Measurements from ENCODE around the gene RTEL1.

RTEL1 gene

DNA sequence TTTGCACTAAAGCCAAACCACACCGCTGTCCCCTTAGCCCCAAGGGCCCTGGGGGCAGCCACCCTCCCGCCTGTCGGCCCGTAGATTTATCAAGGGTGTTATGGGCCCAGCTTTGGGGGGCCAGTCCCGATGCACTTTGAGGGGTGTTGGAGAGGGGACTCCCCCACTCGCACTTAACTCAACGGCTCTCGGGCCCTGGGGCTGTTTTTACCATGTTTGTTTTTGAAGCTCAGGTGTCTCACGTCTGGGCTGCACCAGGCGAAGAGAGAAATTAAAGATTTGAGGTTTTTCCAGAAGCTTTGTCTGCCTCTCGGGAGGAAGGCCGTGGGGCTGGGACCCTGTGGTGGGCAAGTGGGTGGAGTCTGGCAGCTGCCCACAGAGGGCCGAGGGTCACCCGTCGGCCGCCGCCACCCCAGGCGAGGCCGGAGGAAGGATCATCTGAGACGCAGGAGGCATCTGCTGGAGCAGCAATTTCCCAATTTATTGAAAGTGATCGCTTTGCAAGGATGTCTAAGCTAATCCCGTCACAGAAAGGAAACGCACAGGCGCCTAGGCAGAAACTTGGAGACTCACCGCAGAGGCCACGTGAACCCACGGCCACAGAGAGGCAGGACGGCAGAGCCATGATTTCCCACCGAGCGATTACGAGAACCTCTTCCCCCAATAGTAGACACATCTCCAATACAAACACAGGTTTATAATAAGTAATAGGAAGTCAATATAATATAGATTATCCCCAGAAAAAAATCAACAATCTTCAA is 85.3 kb downstream of the RTEL1 start:
- no peak for DNase-seq

GRCh38 chr20:63744158-63744557 is 86.0 kb downstream of the RTEL1 start:
- no peak for DNase-seq

- DNase-seq = no peak
Measured at GRCh38 chr20:63744574-63745423, 86.7 kb downstream of the RTEL1 start.

DNA sequence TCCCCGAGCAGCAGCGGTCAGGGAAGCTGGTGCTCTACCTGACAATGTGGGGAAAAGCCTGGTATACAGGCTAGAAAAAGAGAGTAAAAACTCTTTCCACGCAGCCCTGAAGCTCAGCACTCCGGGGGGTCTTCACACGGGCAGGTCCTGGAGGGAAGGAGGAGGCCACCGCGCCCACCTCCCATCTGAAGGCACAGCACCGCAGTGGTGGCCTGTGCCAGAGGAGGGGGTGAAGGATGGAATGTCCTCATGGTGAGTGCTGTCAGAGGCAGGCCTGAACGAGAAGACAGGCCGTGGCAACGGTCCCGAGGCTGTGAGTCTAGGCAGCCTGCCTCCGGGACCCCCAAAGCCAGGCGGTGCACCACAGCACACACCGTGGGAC is 87.3 kb downstream of the RTEL1 start:
- no peak for DNase-seq
